ENCODE results near the gene S1PR4. TPM values are rescaled to one million over a fixed set of nuclear protein-coding genes. Genes with fewer than 3 reads are reported as not detected.

The S1PR4 gene
- total and polyA plus RNA-seq, 5 donors = 0.33 to 0.97 (median 0.80) TPM

DNA sequence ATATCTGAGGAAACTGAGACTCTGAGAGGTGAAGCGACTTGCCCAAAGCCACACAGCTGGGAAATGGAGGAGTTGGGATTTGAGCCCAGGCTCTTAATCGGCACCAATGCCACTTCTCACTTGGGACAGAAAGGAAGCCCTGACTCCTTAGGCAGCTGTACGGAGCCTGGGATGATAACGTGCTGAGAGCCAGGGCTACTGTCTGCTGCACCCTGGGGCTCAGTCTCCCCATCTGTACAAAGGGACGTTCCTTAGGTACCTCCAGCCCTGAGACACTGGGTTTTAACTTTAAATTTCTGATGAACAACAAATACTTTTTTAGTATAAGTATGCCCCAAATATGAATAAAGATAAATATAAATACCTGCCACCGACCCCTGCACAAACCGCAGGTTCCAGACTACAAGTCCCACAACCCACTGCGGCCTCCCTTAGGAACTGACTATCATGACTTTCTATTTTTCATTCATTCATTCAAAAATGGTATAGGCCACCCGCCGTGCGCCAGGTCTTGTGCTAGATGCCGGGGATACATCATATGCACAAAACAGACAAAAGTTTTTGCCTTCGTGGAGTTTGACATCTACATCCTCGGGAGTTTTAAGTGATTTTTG is 6.4 kb downstream of the S1PR4 start:
- intact Hi-C loops (cut with DNase I) = no loop called here
- WGBS = 13% methylated on average over 14 of the region's 14 CpGs

DNA sequence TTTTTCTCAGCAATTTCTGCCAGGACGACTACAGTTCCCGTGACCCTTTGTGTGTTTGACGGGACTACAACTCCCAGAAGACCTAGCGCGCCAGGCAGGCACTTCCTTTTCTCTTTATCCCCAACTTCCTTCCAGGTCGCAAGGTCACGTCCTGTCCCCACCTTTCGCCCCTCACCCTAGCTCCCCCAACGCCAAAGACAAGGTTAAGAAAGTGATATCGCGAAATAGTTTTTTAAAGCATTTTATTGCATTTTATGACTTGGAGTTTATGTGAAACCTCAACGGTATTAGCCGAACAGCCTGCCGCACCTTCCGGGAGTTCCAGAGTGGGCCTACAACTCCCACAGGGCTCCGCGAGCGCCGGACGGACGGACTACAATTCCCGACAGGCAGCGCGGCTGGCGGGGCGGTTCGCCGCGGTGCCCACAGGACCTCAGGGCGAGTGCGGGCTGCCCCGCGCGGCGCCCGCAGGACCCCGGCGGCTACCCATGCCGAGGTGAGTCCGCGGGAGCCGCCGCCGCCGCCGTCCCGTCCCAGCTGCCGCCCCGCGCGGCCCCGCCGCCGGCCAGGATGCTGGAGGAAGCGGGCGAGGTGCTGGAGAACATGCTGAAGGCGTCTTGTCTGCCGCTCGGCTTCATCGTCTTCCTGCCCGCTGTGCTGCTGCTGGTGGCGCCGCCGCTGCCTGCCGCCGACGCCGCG is 7.0 kb downstream of the S1PR4 start, which contains the start of gene NCLN:
Gene NCLN (plus strand): TSS at position 470 of the 699 bp plus-strand sequence. CDS start 101 bp downstream, at position 571.
- ATAC-seq (peak; percentile 94 to 95), DNase-seq (peak; percentile 95 to 98 (median 98))
- H3K27me3 ChIP-seq (ENCODE audit: control insufficient read depth, insufficient read depth) = no peaks in the 10 kb centered on the region
- peak within 1 kb of the TSS; percentile 90 for H3K4me3 ChIP-seq (ENCODE audit: low read length)
- H3K9me3 ChIP-seq (ENCODE audit: control insufficient read depth, low read length) = no peaks in the 10 kb centered on the region
- intact Hi-C loops (cut with DNase I) = no loop called here
- H3K4me1 ChIP-seq (ENCODE audit: control insufficient read depth, insufficient read depth, low read length) = peaks cover 6% of the 10 kb centered on the region
- under 1% methylated on average over 69 of the region's 69 CpGs for WGBS
- peak within 1 kb of the TSS; percentile 73 for H3K27ac ChIP-seq (ENCODE audit: low read length)

More for the DNA sequence above, 6.4 kb downstream of the S1PR4 start:
- ATAC-seq (peak; percentile 63 to 64), DNase-seq (peak; percentile 77 to 92 (median 85))
- Histone ChIP-seq H3K4me3 (ENCODE audit: low read length) (peak overlapping the region; percentile 90), H3K27me3 (ENCODE audit: control insufficient read depth, insufficient read depth) (no peaks in the 10 kb centered on the region), H3K4me1 (ENCODE audit: control insufficient read depth, insufficient read depth, low read length) (peaks cover 6% of the 10 kb centered on the region), H3K9me3 (ENCODE audit: control insufficient read depth, low read length) (no peaks in the 10 kb centered on the region), H3K27ac (ENCODE audit: low read length) (no peak overlapping the region)

DNA sequence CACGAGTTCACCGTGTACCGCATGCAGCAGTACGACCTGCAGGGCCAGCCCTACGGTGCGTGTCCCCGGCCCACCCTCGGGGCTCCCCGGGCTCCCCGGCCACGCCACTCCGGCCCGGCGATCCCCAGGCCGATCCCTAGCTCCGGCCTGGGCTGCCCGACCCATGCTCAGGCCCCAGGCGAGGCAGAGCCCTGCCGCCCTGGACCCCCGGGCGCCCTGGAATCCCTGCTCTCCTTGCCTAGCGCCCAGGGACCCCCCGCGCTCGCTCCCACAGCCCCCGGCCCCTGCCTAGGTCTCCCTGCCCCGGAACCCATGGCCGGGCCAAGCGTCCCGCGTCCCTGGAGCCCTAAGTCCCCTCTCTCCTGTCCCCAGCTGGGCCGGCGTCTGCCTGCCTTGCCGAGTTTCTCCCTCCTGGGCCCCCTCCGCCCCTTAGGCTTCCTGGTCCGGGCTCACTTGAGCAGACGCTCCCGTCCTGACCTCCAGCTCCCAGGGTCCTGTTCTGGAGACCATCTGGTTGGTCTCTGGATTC is 7.7 kb downstream of the S1PR4 start:
- ATAC-seq (peak; percentile 13 to 19), DNase-seq (peak in 1 of 3 donors; percentile 73)
- 1% methylated on average over 38 of the region's 38 CpGs for WGBS
- H3K4me1 ChIP-seq (ENCODE audit: control insufficient read depth, insufficient read depth, low read length) = peaks cover 6% of the 10 kb centered on the region
- peak overlapping the region; percentile 90 for H3K4me3 ChIP-seq (ENCODE audit: low read length)
- intact Hi-C loops (cut with DNase I) = no loop called here
- no peaks in the 10 kb centered on the region for H3K9me3 ChIP-seq (ENCODE audit: control insufficient read depth, low read length)
- peak overlapping the region; percentile 25 for H3K27ac ChIP-seq (ENCODE audit: low read length)
- H3K27me3 ChIP-seq (ENCODE audit: control insufficient read depth, insufficient read depth) = no peaks in the 10 kb centered on the region

DNA sequence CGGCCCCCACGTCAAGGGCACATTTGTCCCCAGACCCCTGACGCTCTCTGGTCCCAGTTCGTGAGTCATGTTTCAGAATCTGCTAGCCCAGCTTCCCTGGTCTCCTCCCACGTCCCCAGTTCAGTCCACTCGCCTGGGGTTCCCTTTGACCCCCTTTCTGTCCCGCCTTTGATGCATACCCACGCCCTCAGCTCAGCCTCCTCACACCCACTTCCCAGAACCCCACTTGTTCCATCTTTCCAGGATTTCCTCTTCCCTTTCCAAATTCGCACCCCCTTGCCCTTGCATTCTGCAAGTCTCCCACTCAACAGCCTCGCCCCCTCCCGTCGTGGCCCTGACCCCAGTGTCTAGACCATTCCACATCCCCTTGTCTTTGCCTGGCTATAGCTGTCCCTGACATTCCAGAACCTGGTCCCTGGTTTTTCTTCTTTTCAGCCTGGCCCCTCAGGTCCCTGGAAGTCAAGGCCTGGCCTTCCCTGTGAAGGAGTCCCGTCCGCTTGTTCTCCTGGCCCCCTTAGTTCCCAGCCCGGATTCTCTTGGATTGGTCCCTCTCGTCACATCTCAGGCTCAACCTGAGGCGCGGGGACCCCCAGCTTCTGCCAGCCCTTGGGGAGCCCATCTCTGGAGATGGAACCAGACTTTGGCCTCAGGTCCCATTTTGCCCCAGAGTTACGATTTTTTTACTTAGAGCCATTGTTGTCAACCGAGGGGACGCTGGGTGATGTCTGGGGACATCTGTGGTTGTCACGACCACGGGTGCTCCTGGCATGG is 8.5 kb downstream of the S1PR4 start:
- H3K9me3 ChIP-seq (ENCODE audit: control insufficient read depth, low read length) = no peaks in the 10 kb centered on the region
- ATAC-seq (no peak), DNase-seq (peak in 2 of 3 donors; percentile 34 to 63)
- intact Hi-C loops (cut with DNase I) = no loop called here
- peaks cover 6% of the 10 kb centered on the region for H3K4me1 ChIP-seq (ENCODE audit: control insufficient read depth, insufficient read depth, low read length)
- WGBS = 69% methylated on average over 23 of the region's 23 CpGs
- H3K27ac ChIP-seq (ENCODE audit: low read length) = no peak overlapping the region
- no peaks in the 10 kb centered on the region for H3K27me3 ChIP-seq (ENCODE audit: control insufficient read depth, insufficient read depth)
- H3K4me3 ChIP-seq (ENCODE audit: low read length) = peak overlapping the region; percentile 90

DNA sequence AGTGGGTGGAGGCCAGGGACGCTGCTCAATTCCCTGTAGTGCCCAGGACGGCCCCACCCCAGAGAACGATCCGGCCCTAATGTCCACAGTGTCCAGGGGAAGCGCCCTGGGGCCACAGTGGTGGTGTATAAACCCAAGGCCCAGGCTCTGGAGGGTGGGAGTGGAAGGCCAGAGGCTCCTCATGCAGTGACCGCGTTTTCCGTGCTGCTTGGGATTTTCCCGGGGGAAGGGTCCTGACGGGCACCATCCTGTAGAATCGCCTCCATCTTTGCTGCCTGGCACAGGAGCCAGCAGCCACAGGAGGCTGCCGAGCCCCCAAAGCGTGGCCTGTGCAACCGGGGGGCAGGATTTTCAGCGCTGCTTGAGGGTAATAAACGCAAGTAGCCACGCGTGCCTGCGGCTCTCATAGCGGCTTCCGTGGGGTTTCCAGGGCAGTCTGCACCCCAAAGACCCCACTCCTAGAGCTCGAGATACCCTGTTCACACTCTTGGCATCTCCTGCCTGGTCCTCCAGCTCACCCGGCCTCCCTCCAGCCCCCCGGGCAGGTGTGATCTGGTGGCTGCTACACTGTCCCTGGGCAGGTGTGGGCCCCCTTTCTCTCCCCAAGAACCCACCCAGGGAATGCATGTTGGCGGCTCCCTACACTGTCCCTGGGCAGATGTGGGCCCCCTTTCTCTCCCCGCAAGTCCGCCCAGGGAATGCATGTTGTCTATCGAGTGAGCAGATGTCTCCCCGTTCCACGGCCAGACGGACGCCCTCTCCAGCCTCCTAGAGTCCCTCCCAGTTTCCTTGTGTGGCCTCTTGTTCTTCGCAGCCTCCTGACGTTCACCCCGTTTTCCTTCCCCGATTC is 9.3 kb downstream of the S1PR4 start:
- no peak overlapping the region for H3K27ac ChIP-seq (ENCODE audit: low read length)
- intact Hi-C loops (cut with DNase I) = no loop called here
- ATAC-seq = no peak
- DNase-seq = peak in 2 of 3 donors; percentile 12 to 48
- no peaks in the 10 kb centered on the region for H3K9me3 ChIP-seq (ENCODE audit: control insufficient read depth, low read length)
- H3K4me1 ChIP-seq (ENCODE audit: control insufficient read depth, insufficient read depth, low read length) = peaks cover 6% of the 10 kb centered on the region
- no peaks in the 10 kb centered on the region for H3K27me3 ChIP-seq (ENCODE audit: control insufficient read depth, insufficient read depth)
- no peak overlapping the region for H3K4me3 ChIP-seq (ENCODE audit: low read length)
- 86% methylated on average over 36 of the region's 36 CpGs for WGBS

DNA sequence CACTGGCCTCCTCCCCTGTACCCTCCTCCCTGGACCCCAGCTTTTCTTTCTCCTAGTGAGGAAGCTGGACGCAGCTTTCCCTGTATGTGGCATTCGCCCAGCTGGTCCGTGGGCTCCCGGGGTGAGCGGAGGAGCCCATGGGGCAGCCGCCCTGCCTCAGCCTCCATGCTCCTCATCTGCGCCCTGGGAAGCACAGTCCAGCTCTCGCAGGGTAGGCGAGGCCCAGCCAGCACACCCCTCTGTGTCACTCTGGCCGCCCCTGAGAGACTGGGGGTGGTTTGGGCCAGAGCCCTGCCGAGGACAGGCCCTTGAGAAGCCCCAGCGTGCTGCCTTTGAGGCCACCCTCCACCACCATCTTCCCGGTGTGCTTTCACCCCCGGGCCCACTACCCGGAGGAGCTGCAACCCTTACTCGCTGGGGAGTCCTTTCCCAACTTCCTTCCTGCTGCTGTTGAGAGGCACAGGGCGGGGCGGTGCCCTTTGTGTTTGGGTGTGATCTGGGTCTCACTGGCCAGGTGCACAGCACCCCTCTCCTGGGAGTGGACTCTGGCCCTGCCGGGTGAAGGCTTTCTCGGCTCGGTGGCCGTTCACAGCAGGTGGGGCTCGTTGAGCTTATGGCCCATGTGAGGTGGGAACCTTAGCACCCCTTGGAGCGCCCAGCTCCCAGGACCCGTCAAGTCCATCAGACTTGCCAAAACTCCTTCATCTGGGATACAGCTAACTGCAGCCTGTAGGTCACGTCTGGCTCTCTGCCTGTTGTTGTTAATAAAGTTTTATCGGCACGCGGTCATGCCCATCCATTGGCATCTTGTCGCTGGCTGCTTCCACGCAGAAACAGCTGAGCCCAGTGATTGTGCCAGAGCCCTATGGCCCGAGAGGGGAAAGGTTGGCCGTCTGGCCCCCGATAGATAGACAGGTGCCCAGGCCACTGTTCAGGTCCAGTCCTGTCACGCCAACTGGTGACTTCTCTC is 10.3 kb downstream of the S1PR4 start:
- H3K4me3 ChIP-seq (ENCODE audit: low read length) = no peak overlapping the region
- no peaks in the 10 kb centered on the region for H3K27me3 ChIP-seq (ENCODE audit: control insufficient read depth, insufficient read depth)
- no peak overlapping the region for H3K27ac ChIP-seq (ENCODE audit: low read length)
- intact Hi-C loops (cut with DNase I) = no loop called here
- H3K9me3 ChIP-seq (ENCODE audit: control insufficient read depth, low read length) = no peaks in the 10 kb centered on the region
- DNase-seq = peak in 2 of 3 donors; percentile 51 to 59
- peaks cover 6% of the 10 kb centered on the region for H3K4me1 ChIP-seq (ENCODE audit: control insufficient read depth, insufficient read depth, low read length)
- no peak for ATAC-seq
- WGBS = 88% methylated on average over 35 of the region's 35 CpGs

DNA sequence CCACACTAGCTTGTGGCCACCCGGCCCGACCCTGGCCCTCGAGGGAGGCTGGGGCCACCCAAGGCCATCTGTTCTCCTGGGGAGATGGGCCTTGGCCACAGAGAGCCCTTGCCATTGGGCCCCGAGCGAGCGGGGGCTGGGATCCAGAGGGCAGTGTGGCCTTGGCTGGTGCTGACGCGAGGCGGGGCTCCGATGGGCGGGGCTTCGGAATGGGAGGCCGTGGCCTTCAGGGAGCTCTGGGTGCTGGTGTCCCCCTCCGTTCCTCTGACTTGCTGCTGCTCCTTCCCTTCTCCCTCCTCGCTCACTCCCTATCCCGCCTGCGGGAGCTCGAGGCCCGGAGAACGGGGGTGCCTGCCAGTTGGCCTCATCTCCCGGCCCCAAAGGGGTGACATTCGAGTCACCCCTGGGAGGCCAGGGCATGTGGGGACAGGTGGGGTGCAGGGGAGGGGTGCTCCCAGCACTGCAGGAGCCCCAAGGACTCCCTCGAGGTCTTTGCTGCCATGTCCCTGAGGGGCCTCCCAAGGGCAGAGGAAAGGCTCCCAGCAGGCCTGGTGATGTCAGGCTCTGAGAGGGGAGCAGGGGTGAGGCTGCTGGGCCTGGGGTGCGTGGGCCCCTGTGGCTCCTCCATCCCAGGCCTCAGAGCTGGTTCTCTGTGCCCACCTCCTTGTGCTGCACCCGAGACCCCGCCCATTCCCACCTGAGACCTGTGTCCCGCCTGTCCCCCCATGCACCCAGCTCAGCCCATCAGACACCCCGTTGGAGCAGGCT is 11.3 kb downstream of the S1PR4 start:
- H3K27ac ChIP-seq (ENCODE audit: low read length) = no peak overlapping the region
- no peaks in the 10 kb centered on the region for H3K9me3 ChIP-seq (ENCODE audit: control insufficient read depth, low read length)
- 88% methylated on average over 28 of the region's 28 CpGs for WGBS
- no peaks in the 10 kb centered on the region for H3K27me3 ChIP-seq (ENCODE audit: control insufficient read depth, insufficient read depth)
- no peak for ATAC-seq
- no peak overlapping the region for H3K4me3 ChIP-seq (ENCODE audit: low read length)
- peak in 2 of 3 donors; percentile 51 to 53 for DNase-seq
- intact Hi-C loops (cut with DNase I) = no loop called here
- peaks cover 6% of the 10 kb centered on the region for H3K4me1 ChIP-seq (ENCODE audit: control insufficient read depth, insufficient read depth, low read length)

DNA sequence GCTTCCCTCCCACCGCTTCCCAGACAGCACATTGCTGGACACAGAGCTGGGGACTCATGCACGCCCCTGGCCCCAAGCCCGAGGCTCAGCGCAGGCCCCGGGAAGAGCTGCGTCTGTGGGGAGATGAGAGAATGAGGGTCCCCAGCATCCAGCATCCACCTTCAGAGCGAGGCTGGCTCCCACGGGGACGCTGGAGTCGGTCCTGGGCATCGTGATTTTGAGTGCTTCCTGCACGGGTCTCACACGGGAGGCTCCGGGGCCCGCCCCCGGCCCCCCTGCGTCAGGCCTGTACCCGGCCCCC is 11.9 kb downstream of the S1PR4 start:
- ATAC-seq (no peak), DNase-seq (peak in 1 of 3 donors; percentile 41)
- WGBS = 93% methylated on average over 18 of the region's 18 CpGs
- H3K9me3 ChIP-seq (ENCODE audit: control insufficient read depth, low read length) = no peaks in the 10 kb centered on the region
- H3K27ac ChIP-seq (ENCODE audit: low read length) = no peak overlapping the region
- H3K4me1 ChIP-seq (ENCODE audit: control insufficient read depth, insufficient read depth, low read length) = peaks cover 6% of the 10 kb centered on the region
- intact Hi-C loops (cut with DNase I) = no loop called here
- no peak overlapping the region for H3K4me3 ChIP-seq (ENCODE audit: low read length)
- H3K27me3 ChIP-seq (ENCODE audit: control insufficient read depth, insufficient read depth) = no peaks in the 10 kb centered on the region
